ENCODE measurements around the gene ZSCAN22.

Gene ZSCAN22

GRCh38 chr19:58385313-58385890, 58.6 kb downstream of the ZSCAN22 start:
- Mint-ChIP-seq H3K27me3 (no peaks in the 10 kb centered on the region), H3K9me3 (no peaks in the 10 kb centered on the region), H3K27ac (peak overlapping the region; percentile 89), H3K4me3 (peak overlapping the region; percentile 92), H3K36me3 (peaks cover 7% of the 10 kb centered on the region), H3K4me1 (peaks cover 17% of the 10 kb centered on the region)
- DNase-seq (ENCODE audit: low spot score in 2 of 2) (no peak), ATAC-seq (ENCODE audit: low read depth) (no peak)

DNA sequence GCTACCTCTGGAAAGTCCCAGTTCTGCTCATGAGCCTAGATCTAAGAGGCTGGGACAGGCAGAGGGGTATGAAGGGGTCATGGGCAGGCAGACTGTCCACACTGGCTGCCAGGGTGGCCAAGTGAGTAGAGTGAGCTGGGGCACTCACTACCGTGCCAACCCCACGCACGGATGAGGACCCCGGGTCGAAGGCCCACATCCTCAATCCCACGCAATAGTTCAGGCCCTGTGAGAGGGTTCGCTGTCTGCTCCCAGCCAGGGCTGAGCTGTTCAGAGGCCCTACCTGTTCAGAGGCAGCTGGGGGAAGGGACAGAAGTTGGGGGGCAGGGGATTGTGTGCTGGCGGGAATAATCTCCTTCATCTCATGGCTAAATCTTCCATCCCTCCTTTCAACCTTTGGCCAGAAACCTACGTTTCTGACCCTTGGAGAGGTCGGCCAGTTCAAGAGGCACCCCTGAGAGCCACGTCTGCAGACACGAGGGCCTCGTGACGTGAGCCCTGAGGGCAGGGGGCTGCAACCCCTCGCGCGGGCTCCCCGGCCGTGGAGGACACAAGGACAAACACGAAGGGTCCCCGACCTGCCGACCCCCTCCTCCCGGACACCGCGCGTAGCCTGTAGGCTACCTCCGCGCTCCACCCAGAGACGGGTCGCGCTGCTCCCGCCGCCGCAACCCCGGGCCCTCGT, 59.2 kb downstream of the ZSCAN22 start:
- ATAC-seq (ENCODE audit: low read depth) (no peak), DNase-seq (ENCODE audit: low spot score in 2 of 2) (no peak)
- H3K9me3 Mint-ChIP-seq: no peaks in the 10 kb centered on the region
- H3K4me3 Mint-ChIP-seq: peak overlapping the region; percentile 92
- peak overlapping the region; percentile 89 for H3K27ac Mint-ChIP-seq
- H3K4me1 Mint-ChIP-seq: peaks cover 21% of the 10 kb centered on the region
- peaks cover 12% of the 10 kb centered on the region for H3K36me3 Mint-ChIP-seq
- no peaks in the 10 kb centered on the region for H3K27me3 Mint-ChIP-seq

DNA sequence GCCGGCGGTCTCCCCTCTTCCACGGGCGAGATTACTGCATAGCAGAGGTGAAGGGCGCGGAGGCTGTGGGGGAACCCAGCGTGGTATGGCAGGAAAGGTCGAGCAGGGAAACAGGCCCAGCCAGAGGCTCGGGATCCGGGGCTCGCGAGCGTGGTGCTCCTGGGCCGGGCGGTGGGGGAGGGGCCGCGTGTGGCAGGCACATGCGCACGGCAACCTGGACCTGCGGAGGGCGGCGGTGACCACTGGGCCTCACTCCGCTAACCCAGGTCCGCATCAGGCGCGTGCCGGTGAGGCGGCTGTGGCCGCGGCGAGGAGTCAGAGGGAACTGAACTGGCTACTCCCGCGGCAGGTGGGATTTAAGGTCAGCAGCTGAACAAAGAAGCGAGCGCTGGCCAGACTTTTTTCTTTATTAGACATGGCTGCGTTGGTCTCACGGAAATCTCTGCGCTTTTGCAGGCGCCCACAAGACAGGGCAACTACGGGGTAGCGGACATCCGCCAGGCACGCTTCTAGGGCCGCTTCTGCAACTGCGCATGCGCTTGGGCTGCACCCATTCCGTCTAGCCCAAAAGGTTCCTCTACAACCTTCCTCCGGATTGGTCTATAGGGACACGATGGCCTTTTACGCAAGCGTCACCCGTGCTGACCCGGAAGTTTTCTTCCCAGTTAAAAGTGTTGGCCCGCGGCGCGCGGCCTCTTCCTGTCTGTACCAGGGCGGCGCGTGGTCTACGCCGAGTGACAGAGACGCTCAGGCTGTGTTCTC, 60.0 kb downstream of the ZSCAN22 start, which contains the start of gene RPS5:
Gene RPS5 (plus strand): TSS at position 694 of the 762 bp plus-strand sequence. CDS start 869 bp downstream, outside the sequence.
- H3K4me3 Mint-ChIP-seq: peak within 1 kb of the TSS; percentile 92
- no peaks in the 10 kb centered on the region for H3K27me3 Mint-ChIP-seq
- H3K9me3 Mint-ChIP-seq: no peaks in the 10 kb centered on the region
- peak; percentile 85 for ATAC-seq (ENCODE audit: low read depth)
- peaks cover 21% of the 10 kb centered on the region for H3K4me1 Mint-ChIP-seq
- H3K36me3 Mint-ChIP-seq: peaks cover 12% of the 10 kb centered on the region
- peak within 1 kb of the TSS; percentile 89 for H3K27ac Mint-ChIP-seq
- DNase-seq (ENCODE audit: low spot score in 2 of 2): peak; percentile 79 to 93

DNA sequence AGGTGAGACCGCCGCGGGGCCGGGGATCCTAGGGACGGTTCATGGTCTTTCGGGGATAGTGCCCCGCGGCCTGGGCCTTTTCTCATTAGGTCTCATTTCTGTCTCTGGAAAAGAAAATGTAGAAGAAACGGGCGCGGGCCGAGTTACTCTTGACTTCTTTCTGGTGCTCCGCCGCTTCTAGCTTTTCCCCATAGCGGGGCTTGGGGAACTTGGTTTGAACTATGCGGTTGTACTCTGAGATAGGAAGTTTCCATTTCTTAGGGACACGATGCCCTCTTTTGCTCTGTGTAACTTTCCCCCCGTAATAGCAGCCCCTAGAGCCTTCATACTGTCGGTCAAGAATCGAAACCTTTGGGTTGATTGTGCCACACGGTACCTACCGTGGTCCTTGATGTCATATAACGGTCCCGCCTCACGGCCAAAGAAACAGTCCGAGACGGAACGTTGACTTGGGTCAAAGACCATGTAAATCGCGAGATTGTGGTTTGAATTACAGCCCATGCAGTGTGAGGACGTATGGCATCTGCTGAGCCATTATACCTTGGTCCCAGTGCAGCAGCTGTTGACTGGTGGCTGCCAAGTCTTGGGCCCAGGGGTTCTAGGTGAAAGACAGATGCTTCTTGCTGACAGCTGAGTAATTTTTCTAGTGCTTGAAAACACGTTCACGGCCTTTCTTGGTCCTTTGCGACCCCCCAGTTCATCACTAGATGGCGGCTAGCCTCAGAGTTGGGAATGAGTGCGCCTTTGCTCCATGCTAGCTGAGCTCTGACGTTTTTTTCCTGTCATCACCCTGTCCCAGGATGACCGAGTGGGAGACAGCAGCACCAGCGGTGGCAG, 60.8 kb downstream of the ZSCAN22 start:
- peak overlapping the region; percentile 92 for H3K4me3 Mint-ChIP-seq
- H3K4me1 Mint-ChIP-seq: peaks cover 17% of the 10 kb centered on the region
- no peaks in the 10 kb centered on the region for H3K9me3 Mint-ChIP-seq
- H3K27ac Mint-ChIP-seq: peak overlapping the region; percentile 89
- no peaks in the 10 kb centered on the region for H3K27me3 Mint-ChIP-seq
- DNase-seq (ENCODE audit: low spot score in 2 of 2) (no peak), ATAC-seq (ENCODE audit: low read depth) (no peak)
- peaks cover 12% of the 10 kb centered on the region for H3K36me3 Mint-ChIP-seq

DNA sequence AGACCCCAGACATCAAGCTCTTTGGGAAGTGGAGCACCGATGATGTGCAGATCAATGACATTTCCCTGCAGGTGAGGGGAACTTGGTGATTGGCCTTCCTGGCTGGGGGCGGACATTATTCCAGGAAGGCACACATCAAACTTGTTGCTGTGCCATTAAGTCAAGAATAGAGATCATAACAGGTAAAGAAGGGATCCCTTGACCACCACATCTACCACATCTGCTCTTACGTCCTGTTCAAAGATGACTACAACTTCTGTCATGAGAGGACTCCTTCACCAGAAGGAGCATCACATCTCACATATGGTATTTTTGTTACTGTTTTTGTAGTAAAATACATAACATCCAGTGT, 61.4 kb downstream of the ZSCAN22 start:
- Mint-ChIP-seq H3K9me3 (no peaks in the 10 kb centered on the region), H3K4me3 (peak overlapping the region; percentile 92), H3K4me1 (peaks cover 21% of the 10 kb centered on the region)

More for the DNA sequence above, 61.4 kb downstream of the ZSCAN22 start:
- Mint-ChIP-seq H3K36me3 (peaks cover 16% of the 10 kb centered on the region), H3K27me3 (no peaks in the 10 kb centered on the region), H3K27ac (peak overlapping the region; percentile 89)
- ATAC-seq (ENCODE audit: low read depth) (no peak), DNase-seq (ENCODE audit: low spot score in 2 of 2) (no peak)

Data from memory B cell (primary cell).